Measurements from ENCODE around the gene OR8B12.

DNA sequence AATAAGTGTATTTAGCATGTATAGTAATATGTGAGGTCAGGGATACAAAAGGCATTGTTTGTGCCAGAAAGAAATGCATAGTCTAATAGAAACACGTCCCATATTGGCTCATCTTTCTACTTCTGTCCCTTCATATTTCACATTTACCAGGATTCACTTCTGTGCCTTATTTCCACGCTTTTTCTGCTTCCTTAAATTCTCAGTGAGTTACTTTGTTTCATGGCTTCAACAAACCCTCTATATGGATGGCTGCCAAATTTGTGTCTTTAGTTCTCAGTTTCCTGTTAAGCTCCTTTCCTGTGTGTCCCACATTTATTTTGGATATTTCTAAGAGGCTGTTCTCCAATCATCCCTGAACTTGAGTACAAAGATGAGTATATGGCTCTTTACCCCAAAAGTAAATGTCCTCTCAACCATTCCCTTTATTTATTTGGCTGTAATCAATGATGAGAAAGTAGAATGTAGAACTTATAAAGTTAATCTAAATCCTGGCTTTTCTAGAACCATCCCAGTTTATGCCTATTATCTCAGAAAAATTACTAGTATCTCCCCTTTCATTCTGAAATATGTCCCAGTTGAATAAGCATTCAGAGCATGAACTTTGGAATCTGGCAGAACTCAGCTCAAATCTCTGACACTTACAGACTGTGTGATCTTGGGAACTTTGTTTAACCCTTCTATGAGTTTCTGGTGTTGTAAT, 23.5 kb downstream of the OR8B12 start:
- TF ChIP-seq, protein P1, sequence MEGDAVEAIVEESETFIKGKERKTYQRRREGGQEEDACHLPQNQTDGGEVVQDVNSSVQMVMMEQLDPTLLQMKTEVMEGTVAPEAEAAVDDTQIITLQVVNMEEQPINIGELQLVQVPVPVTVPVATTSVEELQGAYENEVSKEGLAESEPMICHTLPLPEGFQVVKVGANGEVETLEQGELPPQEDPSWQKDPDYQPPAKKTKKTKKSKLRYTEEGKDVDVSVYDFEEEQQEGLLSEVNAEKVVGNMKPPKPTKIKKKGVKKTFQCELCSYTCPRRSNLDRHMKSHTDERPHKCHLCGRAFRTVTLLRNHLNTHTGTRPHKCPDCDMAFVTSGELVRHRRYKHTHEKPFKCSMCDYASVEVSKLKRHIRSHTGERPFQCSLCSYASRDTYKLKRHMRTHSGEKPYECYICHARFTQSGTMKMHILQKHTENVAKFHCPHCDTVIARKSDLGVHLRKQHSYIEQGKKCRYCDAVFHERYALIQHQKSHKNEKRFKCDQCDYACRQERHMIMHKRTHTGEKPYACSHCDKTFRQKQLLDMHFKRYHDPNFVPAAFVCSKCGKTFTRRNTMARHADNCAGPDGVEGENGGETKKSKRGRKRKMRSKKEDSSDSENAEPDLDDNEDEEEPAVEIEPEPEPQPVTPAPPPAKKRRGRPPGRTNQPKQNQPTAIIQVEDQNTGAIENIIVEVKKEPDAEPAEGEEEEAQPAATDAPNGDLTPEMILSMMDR (IDR thresholded peaks at IDR 0.05), result no peak
- TF ChIP-seq ZFX (IDR thresholded peaks at IDR 0.05; ENCODE audit: borderline replicate concordance), result no peak

Data from 22Rv1 (cell line).